Uterus (tissue), 2 donors: ENCODE measurements around the gene JTB.

Experiments
- CTCF ChIP-seq, 4 experiments: fragments of 200-600 bp in 2 of 4; fragments of 450-650 bp in 2 of 4; sonication (generic) in 2 of 4; IDR thresholded peaks; one replicate each; pipeline ENCODE4 v1.5.1; 2016 to 2019; ENCODE audit warnings: antibody characterized with exemption in 4 of 4, mild to moderate bottlenecking in 2 of 4, moderate library complexity in 1 of 4
- POLR2A ChIP-seq, 2 donors: fragments of 450-650 bp; IDR thresholded peaks; one replicate each; pipeline ENCODE4 v1.6.1; 2016; ENCODE audit warnings: antibody characterized with exemption in 2 of 2, mild to moderate bottlenecking in 1 of 2, moderate library complexity in 1 of 2

- TF ChIP-seq POLR2A (IDR thresholded peaks at IDR 0.05) (peak; percentile 83 to 84), CTCF (IDR thresholded peaks at IDR 0.05) (peak in 3 of 4 experiments; percentile 38 to 42 (median 42))
Observed at GRCh38 chr1:153967107-153967999, 10.1 kb downstream of the JTB start, which contains the start of gene CREB3L4.
